Heart left ventricle (tissue), 16 donors: Measurements from ENCODE around the gene BFSP2. TPM values are rescaled to one million over a fixed set of nuclear protein-coding genes. Genes with fewer than 3 reads are reported as not detected.

ENCODE experiments used
- ATAC-seq, 4 donors: fragments of 200-7000 bp; cut with Tn5 transposase; one replicate each; pipeline ENCODE4 v1.9.1; 2020 to 2022; ENCODE audit warnings: moderate library complexity in 4 of 4, mild to moderate bottlenecking in 3 of 4, moderate number of reproducible peaks in 1 of 4
- DNase-seq, 5 donors: peaks; one replicate each; pipeline ENCODE4 v3.0.0-alpha.2; 2020
- H3K27ac ChIP-seq, 12 donors: fragments of 200-600 bp; sonication (generic) in 4 of 12; one replicate each; pipeline versions ENCODE4 v1.5.0 to v1.8.0; 2016 to 2022; ENCODE audit warnings: mild to moderate bottlenecking in 2 of 12
- H3K27me3 ChIP-seq, 9 donors: fragments of 200-600 bp; sonication (generic) in 2 of 9; one replicate each; pipeline versions ENCODE4 v1.5.1 to v1.8.0; 2016 to 2022; ENCODE audit warnings: mild to moderate bottlenecking in 3 of 9
- H3K36me3 ChIP-seq, 9 donors: fragments of 200-600 bp; sonication (generic) in 2 of 9; one replicate each; pipeline versions ENCODE4 v1.5.0 to v1.8.0; 2018 to 2022; ENCODE audit warnings: mild to moderate bottlenecking in 2 of 9
- H3K4me1 ChIP-seq, 12 donors: fragments of 200-600 bp; sonication (generic) in 4 of 12; one replicate each; pipeline versions ENCODE4 v1.5.0 to v1.8.0; 2016 to 2022; ENCODE audit warnings: mild to moderate bottlenecking in 3 of 12
- H3K4me3 ChIP-seq, 12 donors: fragments of 200-600 bp; sonication (generic) in 4 of 12; one replicate each; pipeline versions ENCODE4 v1.5.0 to v1.8.0; 2017 to 2022; ENCODE audit warnings: mild to moderate bottlenecking in 9 of 12, moderate library complexity in 4 of 12
- H3K9me3 ChIP-seq, 12 donors: fragments of 200-600 bp; sonication (generic) in 4 of 12; one replicate each; pipeline versions ENCODE4 v1.5.0 to v1.8.0; 2016 to 2022; ENCODE audit warnings: mild to moderate bottlenecking in 1 of 12
- CTCF ChIP-seq, 12 donors: fragments of 200-600 bp; sonication (generic) in 4 of 12; IDR thresholded peaks; one replicate each; pipeline versions ENCODE4 v1.5.0 to v1.8.0; 2018 to 2022; ENCODE audit warnings: antibody characterized with exemption in 12 of 12, mild to moderate bottlenecking in 5 of 12
- POLR2A ChIP-seq, 2 donors: fragments of 450-650 bp; IDR thresholded peaks; one replicate each; pipeline ENCODE4 v1.6.1; 2017; ENCODE audit warnings: antibody characterized with exemption in 2 of 2, mild to moderate bottlenecking in 2 of 2, moderate library complexity in 2 of 2
- WGBS, 4 donors: extraction: QIAGEN DNeasy Blood & Tissue Kit in 2 of 4; methylation state at CpG; one replicate each; pipeline versions ENCODE4 v1.1.5 to v1.1.7; 2013 to 2018; 5-methylcytosine and 5-hydroxymethylcytosine counted together
- intact Hi-C, 10 donors: fragments of 100-400 bp; cut with DNase I; formaldehyde crosslinking; loops; one replicate each; pipeline versions ENCODE4 v1.11.1 to v1.14.2; 2022
- polyA plus RNA-seq, 2 donors: library from polyadenylated mRNA; stranded (reverse); fragments of 200-250 nt; gene quantifications; one replicate each; pipeline ENCODE4 v1.2.3, GENCODE V29; 2013
- total RNA-seq, 9 donors: library from RNA; depleted of rRNA in 2 of 9; stranded (reverse); fragments of >200 nt in 2 of 9; fragmentation: NEBNext Ultra II Directional in 3 of 9; extraction: Animal tissue kit (Norgen Biotek cat#: 25700) in 3 of 9; gene quantifications; one replicate each; pipeline versions ENCODE4 v1.1.0 to v1.2.4, GENCODE V29; 2016 to 2023
- donor health status: ischemic (EF 13 %, LVEDD 7.1; RV severe dilation, severe dysfunction).
- donor health status: healthy with polysubstance abuse.
- donor health status: DM: no; HTN: yes; CAD: no.
- donor health status: DM: no; HTN: no; CAD: no.
- donor health status: ischemic (EF 25% LVEDD 6.9; RV normal size, moderate dysfunction).
- donor health status: ischemic (EF 25% LVEDD 5.7; RV mildly dilated, moderate dysfunction).
- donor health status: healthy.
- donor health status: DM: yes; HTN: yes; CAD: no.
- donor health status: ischemic (EF 35%, LVEDD 5.7; RV mildly dilated, moderate dysfunction).
- donor health status: nonischemic (EF 11% LVEDD 7.7; RV severe dilation, severe dysfunction).
- donor health status: DM: yes; HTN: yes; CAD: no.
- donor health status: PGD.
- donor health status: ischemic (EF 29% LVEDD 5.4; RV normal size, mild dysfunction).
- donor health status: nonischemic (EF 23%, LVEDD 6.1; RV moderate dilation, normal function).

Gene BFSP2
- total and polyA plus RNA-seq, 11 donors: not detected

- DNase-seq: no peak
- intact Hi-C loops: no loop called here
- no peaks in the 10 kb centered on the region for H3K36me3 ChIP-seq
- ATAC-seq: no peak
- H3K27me3 ChIP-seq: no peaks in the 10 kb centered on the region
- TF ChIP-seq POLR2A (IDR thresholded peaks at IDR 0.05): no peak
- TF ChIP-seq CTCF (IDR thresholded peaks at IDR 0.05): no peak
- peak overlapping the region in 1 of 12 donors; percentile 29 for H3K4me3 ChIP-seq
- peak overlapping the region in 1 of 12 donors; percentile 9 for H3K27ac ChIP-seq
- H3K9me3 ChIP-seq: no peaks in the 10 kb centered on the region
- WGBS, 4 donors: 59 to 74% (median 70%) methylated on average over 3 of the region's 3 CpGs
- peaks cover 0 to 11% (median 0%) of the 10 kb centered on the region in 12 donors for H3K4me1 ChIP-seq
Observed at GRCh38 chr3:133441867-133442270, 42.0 kb downstream of the BFSP2 start.

- 94 to 96% (median 95%) methylated on average over 1 of the region's 1 CpG for WGBS, 4 donors
- H3K27ac ChIP-seq: no peak overlapping the region
- no peak for ATAC-seq
Observed at GRCh38 chr3:133442518-133442917, 42.7 kb downstream of the BFSP2 start.

GRCh38 chr3:133443649-133444422 is 44.0 kb downstream of the BFSP2 start:
- H3K27ac ChIP-seq: no peak overlapping the region
- H3K4me1 ChIP-seq: peaks cover 0 to 19% (median 0%) of the 10 kb centered on the region in 12 donors
- H3K27me3 ChIP-seq: no peaks in the 10 kb centered on the region
- WGBS, 4 donors: 50 to 67% (median 57%) methylated on average over 5 of the region's 5 CpGs
- no peak overlapping the region for H3K4me3 ChIP-seq
- no peaks in the 10 kb centered on the region for H3K36me3 ChIP-seq
- intact Hi-C loops: no loop called here
- DNase-seq (no peak), ATAC-seq (peak in 1 of 4 donors; percentile 22)
- TF ChIP-seq POLR2A (IDR thresholded peaks at IDR 0.05) (no peak), CTCF (IDR thresholded peaks at IDR 0.05) (no peak)
- H3K9me3 ChIP-seq: no peaks in the 10 kb centered on the region

More at GRCh38 chr3:133442518-133442917, 42.7 kb downstream of the BFSP2 start:
- no peak for DNase-seq
- no peak for TF ChIP-seq CTCF (IDR thresholded peaks at IDR 0.05)
- TF ChIP-seq POLR2A (IDR thresholded peaks at IDR 0.05): no peak
- Histone ChIP-seq H3K9me3 (no peaks in the 10 kb centered on the region), H3K4me3 (no peak overlapping the region), H3K27me3 (no peaks in the 10 kb centered on the region), H3K36me3 (no peaks in the 10 kb centered on the region), H3K4me1 (peaks cover 0 to 11% (median 0%) of the 10 kb centered on the region in 12 donors)
- intact Hi-C loops: no loop called here

- ATAC-seq: no peak
- no peaks in the 10 kb centered on the region for H3K36me3 ChIP-seq
- WGBS, 4 donors: 81 to 87% (median 85%) methylated on average over 4 of the region's 4 CpGs
- no peak overlapping the region for H3K27ac ChIP-seq
- H3K4me3 ChIP-seq: no peak overlapping the region
- no peaks in the 10 kb centered on the region for H3K27me3 ChIP-seq
- no peak for DNase-seq
- intact Hi-C loops: no loop called here
- H3K4me1 ChIP-seq: peaks cover 0 to 22% (median 0%) of the 10 kb centered on the region in 12 donors
- H3K9me3 ChIP-seq: no peaks in the 10 kb centered on the region
- TF ChIP-seq CTCF (IDR thresholded peaks at IDR 0.05): no peak
- TF ChIP-seq POLR2A (IDR thresholded peaks at IDR 0.05): no peak
Observed at GRCh38 chr3:133444423-133444774, 44.5 kb downstream of the BFSP2 start.
